IPS-NIHi7 (cell line): Measurements from ENCODE around the gene SLC20A1.
A peak's percentile ranks its signal among the peaks of the same experiment; 100 is the strongest.

Experiments
- DNase-seq: peaks from one replicate; pipeline ENCODE4 v3.0.0; 2012; ENCODE audit warnings: mixed read lengths; ENCODE audit errors: extremely low spot score

SLC20A1 gene

GRCh38 chr2:112626604-112627059, 19.1 kb upstream of the SLC20A1 start:
- peak; percentile 71 for DNase-seq

GRCh38 chr2:112627060-112628040, 18.4 kb upstream of the SLC20A1 start:
- DNase-seq: no peak

- no peak for DNase-seq
Observed at GRCh38 chr2:112629224-112629623, 16.5 kb upstream of the SLC20A1 start.

DNA sequence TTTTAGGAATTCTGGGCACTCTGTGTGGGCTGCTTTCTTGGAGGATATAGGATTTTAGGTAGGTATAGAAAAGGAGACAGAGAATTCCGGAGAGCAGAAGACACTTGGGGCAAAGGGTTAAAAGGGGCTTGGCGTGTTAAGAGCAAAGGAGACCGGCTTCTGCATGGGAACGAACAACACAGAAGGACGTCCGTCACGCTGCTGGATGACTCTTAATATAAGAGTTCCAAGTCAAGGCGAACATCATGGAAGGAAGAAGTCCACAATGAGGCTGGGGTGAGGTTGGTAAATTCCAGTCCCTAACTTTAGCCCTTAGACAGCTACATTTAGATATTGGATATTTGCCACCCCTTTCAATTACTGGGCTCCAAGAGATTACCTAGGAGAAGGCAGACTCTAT, 15.9 kb upstream of the SLC20A1 start:
- no peak for DNase-seq

DNA sequence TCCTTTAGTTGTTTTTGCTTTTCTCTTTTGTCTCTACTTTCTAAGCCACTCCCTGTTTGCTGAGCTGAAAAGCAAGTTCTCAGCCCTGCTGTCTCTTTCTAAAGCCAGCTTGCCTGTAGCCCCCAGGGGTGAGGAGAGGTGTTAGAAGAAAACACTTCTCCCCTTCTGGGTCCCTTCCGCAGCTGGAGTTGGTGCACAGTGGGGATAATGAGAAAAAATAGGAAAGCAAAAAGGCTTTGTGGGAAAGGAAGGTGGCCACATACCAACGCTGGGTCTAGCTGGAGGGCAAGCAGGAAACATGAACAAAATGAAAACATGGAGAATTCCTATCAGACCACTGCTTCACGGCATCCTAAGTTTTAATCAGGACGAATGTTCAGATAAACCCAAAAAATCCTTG, 15.5 kb upstream of the SLC20A1 start:
- no peak for DNase-seq

GRCh38 chr2:112633708-112634107, 12.0 kb upstream of the SLC20A1 start:
- no peak for DNase-seq

DNA sequence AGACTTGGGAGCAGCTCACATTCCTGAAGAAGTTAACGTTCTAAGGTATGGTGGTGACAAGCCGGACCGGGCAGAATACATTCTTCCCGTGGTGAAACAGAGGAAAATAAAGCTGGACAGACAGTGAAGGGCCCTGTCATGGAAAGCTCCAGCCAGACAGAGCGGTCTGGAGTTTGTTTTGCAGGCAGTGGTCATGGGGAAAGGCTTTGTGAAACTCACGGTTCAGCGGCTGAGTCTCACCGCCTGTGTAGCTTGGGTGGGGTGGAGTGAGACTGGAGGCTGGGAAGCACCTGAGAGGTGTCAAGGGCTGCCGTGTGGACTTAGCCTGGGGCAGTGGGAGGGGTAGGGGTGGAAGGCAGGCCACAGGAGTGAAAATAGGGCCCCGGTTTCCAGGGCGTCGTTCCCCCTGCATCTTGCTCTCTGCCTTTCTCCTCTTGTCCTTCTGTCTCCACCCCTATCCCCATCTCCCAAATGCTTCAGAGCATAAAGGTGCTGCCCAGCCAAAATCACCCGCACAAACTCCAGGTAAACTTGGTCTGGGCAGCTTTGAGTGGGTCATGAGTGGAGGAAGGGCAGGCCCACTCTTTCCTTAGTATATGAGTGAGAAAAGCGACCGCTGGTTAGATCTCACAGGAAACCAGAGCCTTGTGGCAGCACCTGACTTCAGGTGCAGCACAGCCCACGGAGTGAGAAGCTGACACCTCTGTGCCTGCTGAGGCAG, 11.4 kb upstream of the SLC20A1 start:
- DNase-seq: no peak

DNA sequence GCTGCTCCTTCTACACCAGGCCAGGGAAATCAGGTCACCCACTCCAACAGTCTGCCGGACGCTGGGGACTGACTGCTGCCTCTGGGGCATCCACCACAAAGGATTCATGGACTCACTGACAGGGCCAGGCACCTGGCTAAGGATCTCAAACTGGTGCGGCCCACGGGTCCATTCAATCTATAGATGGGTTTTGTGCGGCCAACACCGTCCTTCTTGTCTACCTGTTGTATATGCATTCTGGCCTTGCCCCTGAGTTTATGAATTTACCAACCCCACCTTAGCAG, 10.9 kb upstream of the SLC20A1 start:
- DNase-seq: no peak

- no peak for DNase-seq
Observed at GRCh38 chr2:112636605-112637288, 9.0 kb upstream of the SLC20A1 start.

- no peak for DNase-seq
Observed at GRCh38 chr2:112637289-112637660, 8.5 kb upstream of the SLC20A1 start.

GRCh38 chr2:112639936-112640335, 5.8 kb upstream of the SLC20A1 start:
- no peak for DNase-seq

DNA sequence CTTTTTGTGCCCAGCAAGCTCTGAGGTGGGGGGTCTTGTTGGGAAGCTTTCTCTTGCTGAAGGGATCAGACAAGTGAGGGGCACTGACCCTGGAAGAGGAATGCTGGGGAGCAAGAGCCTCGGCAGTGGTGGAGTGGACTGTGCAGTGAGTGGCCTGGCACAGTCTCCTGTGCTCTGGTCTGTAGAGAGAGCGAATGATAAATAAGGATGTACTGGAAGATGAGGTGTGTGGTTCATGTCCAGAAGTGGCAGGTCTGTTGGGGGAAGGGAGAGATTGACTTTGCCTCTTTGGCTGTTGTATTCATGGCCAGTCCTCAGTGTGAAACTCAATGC, 5.3 kb upstream of the SLC20A1 start:
- DNase-seq: no peak

DNA sequence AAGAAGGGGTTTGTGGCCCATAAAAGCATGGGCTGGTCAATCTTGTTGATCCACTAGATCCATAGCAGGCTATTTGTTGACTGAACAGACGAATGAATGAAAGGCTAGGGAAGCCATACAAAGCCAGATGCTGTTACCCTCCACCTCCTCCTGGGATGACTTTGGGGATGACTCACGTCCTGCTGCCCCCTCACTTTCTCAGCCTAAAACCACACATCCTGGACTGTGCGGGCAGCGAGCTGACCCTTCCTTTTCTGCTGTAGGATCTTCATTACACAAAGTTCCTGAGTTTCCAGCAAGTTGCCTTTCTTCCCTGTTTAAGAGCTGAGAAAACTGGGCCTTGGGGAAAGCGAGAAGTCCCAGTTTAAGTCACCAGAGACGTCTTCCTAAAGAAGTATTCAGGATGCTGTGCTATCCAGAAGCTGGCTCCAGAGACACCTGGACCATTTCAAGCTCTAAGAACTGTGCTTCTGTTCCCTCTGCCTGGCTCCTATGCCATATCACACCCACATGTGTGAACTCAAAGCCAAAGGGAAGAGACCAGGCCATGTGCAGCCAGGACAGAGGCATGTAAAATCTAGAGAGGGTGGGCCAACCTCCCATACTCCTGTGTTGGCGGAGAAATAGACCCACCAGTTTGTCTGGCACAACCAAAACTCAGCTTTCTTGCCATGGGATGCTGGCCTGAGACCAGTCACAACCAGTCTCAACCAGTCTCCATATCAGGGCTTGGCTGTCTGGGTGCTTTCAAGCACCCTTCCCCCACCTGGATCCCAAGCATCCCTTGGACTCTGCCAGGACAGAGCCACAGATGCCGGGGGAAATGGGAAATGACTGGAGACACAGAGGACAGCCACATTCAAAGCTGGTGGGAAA, 4.7 kb upstream of the SLC20A1 start:
- DNase-seq: no peak

GRCh38 chr2:112641701-112642100, 4.0 kb upstream of the SLC20A1 start:
- no peak for DNase-seq

DNA sequence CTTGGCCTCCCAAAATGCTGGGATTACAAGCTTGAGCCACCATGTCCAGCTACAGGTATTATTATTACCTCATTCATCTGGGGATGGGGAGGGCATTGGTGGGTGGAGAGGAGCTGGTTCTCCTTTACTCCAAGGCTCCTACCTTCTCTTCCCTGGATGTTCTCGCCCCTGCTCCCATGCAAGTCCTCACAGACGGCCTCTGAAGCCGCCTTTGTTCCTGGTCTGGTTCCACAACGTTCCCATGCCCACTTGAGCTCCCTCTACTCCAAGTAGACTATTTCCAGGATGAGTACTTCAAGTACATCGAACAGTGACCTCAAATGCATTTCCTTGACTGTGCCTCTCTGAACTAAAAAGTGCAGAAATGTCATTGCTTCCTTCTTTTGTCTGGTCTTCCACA, 3.2 kb upstream of the SLC20A1 start:
- DNase-seq: no peak

- no peak for DNase-seq
Observed at GRCh38 chr2:112642966-112643365, 2.8 kb upstream of the SLC20A1 start.

DNA sequence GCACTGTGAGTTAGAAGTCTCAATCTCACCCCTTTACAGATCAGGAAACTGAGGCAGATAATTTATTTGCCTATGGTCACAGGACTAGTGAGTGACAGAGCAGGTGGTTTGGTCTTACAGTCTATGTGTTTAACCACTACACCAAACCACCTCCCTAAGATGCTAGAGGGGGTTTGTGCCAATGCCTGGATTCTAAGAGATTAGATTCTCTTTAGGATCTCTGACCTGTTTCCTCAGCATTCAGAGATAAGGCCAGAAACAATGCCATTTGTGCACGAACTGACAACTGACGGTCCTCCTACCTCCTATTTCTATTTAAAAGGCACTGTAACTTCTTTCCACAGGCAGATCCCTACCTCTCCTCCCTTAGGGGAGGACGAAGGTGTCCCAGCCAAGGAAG, 2.3 kb upstream of the SLC20A1 start:
- DNase-seq: no peak

- DNase-seq: peak; percentile 29
Observed at GRCh38 chr2:112644155-112644932, 1.4 kb upstream of the SLC20A1 start.

- no peak for DNase-seq
Observed at GRCh38 chr2:112644933-112645309, 818 bp upstream of the SLC20A1 start.

- DNase-seq: no peak
Observed at GRCh38 chr2:112646102-112646719, 472 bp downstream of the SLC20A1 start.
